GM21360 (cell line): ENCODE data around the gene MRPS21.
A peak's percentile ranks its signal among the peaks of the same experiment; 100 is the strongest.

ENCODE experiments used
- ATAC-seq: cut with Tn5 transposase; IDR thresholded peaks from one replicate; pipeline ENCODE4 v1.9.1; 2021; ENCODE audit warnings: mild to moderate bottlenecking, moderate library complexity; ENCODE audit not compliant: unreplicated experiment

The MRPS21 gene

GRCh38 chr1:150293433-150294253 lies at the start of gene MRPS21:
MRPS21 (plus strand) TSS chr1:150293861; CDS start chr1:150294367, 506 bp downstream.
- ATAC-seq, result peak; percentile 85

- no peak for ATAC-seq
These were observed 43.7 kb upstream of the MRPS21 start for GRCh38 chr1:150249936-150250335.

- no peak for ATAC-seq
These were observed 37.5 kb upstream of the MRPS21 start for GRCh38 chr1:150256198-150256553.

- no peak for ATAC-seq
These were observed 36.9 kb upstream of the MRPS21 start for GRCh38 chr1:150256554-150257341.

GRCh38 chr1:150257624-150258585 lies 35.8 kb upstream of the MRPS21 start, which contains the start of gene CA14:
CA14 (plus strand) TSS chr1:150257774; CDS start chr1:150258129, 355 bp downstream.
- no peak for ATAC-seq

GRCh38 chr1:150259217-150259616 lies 34.4 kb upstream of the MRPS21 start:
- no peak for ATAC-seq

- ATAC-seq, result no peak
These were observed 33.6 kb upstream of the MRPS21 start for GRCh38 chr1:150259758-150260669.

- no peak for ATAC-seq
These were observed 32.3 kb upstream of the MRPS21 start for GRCh38 chr1:150261367-150261766.

- no peak for ATAC-seq
These were observed 31.0 kb upstream of the MRPS21 start for GRCh38 chr1:150262388-150263320.

GRCh38 chr1:150263549-150263948 lies 30.1 kb upstream of the MRPS21 start:
- no peak for ATAC-seq

- no peak for ATAC-seq
These were observed 25.8 kb upstream of the MRPS21 start for GRCh38 chr1:150267896-150268295.

GRCh38 chr1:150268340-150268704 lies 25.3 kb upstream of the MRPS21 start:
- peak; percentile 12 for ATAC-seq

- peak; percentile 74 for ATAC-seq
These were observed 24.8 kb upstream of the MRPS21 start, which contains the start of gene APH1A for GRCh38 chr1:150268705-150269403. APH1A (minus strand) TSS chr1:150269016; CDS start chr1:150268810, 206 bp downstream.

- ATAC-seq, result no peak
These were observed 24.2 kb upstream of the MRPS21 start for GRCh38 chr1:150269451-150269850.

GRCh38 chr1:150271291-150271959 lies 22.2 kb upstream of the MRPS21 start:
- ATAC-seq, result no peak

GRCh38 chr1:150273311-150273710 lies 20.4 kb upstream of the MRPS21 start:
- ATAC-seq, result no peak

GRCh38 chr1:150280138-150280707 lies 13.4 kb upstream of the MRPS21 start:
- ATAC-seq, result no peak
